ENCODE results near the gene TMEM178A. TPM values are rescaled to one million over a fixed set of nuclear protein-coding genes. Genes with fewer than 3 reads are reported as not detected.

The TMEM178A gene
- polyA plus RNA-seq, 2 of the 4 experiments (the other 2 are of a cell fraction): 0.13 to 0.87 TPM

- POLR2A ChIA-PET: no interaction called here
- Histone ChIP-seq H3K9me3 (no peaks in the 10 kb centered on the region), H3K4me2 (no peak overlapping the region), H3K4me3 (no peak overlapping the region), H3K27ac (no peak overlapping the region), H3K4me1 (no peaks in the 10 kb centered on the region)
- DNase-seq (ENCODE audit: low read depth in 1 of 2, low spot score in 1 of 2): peak in 1 of 2 experiments; percentile 18
- TF ChIP-seq NPAS2 (CRISPR knock-in tag; IDR thresholded peaks at IDR 0.05; ENCODE audit: borderline replicate concordance): no peak
- TF ChIP-seq JUNB (IDR thresholded peaks at IDR 0.05): no peak
- no peak for TF ChIP-seq FOXS1 (CRISPR knock-in tag; IDR thresholded peaks at IDR 0.05)
- TF ChIP-seq RFX5 (IDR thresholded peaks at IDR 0.05): no peak
- TF ChIP-seq KDM5A (IDR thresholded peaks at IDR 0.05): no peak
- TF ChIP-seq ESRRA (IDR thresholded peaks at IDR 0.05; ENCODE audit: borderline replicate concordance, low read length): no peak
- no peak for TF ChIP-seq EHF (CRISPR knock-in tag; IDR thresholded peaks at IDR 0.05)
- TF ChIP-seq TP53 (CRISPR knock-in tag; IDR thresholded peaks at IDR 0.05): no peak
- TF ChIP-seq, protein P1, sequence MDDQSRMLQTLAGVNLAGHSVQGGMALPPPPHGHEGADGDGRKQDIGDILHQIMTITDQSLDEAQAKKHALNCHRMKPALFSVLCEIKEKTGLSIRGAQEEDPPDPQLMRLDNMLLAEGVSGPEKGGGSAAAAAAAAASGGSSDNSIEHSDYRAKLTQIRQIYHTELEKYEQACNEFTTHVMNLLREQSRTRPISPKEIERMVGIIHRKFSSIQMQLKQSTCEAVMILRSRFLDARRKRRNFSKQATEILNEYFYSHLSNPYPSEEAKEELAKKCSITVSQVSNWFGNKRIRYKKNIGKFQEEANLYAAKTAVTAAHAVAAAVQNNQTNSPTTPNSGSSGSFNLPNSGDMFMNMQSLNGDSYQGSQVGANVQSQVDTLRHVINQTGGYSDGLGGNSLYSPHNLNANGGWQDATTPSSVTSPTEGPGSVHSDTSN (IDR thresholded peaks at IDR 0.05): no peak
- TF ChIP-seq RARB (CRISPR knock-in tag; IDR thresholded peaks at IDR 0.05): no peak
- no peak for TF ChIP-seq FOSL2 (IDR thresholded peaks at IDR 0.05)
- no peak for TF ChIP-seq FOSL2 (CRISPR knock-in tag; IDR thresholded peaks at IDR 0.05)
- no peak for TF ChIP-seq USF2 (IDR thresholded peaks at IDR 0.05)
- no peak for TF ChIP-seq EHMT2 (IDR thresholded peaks at IDR 0.05; ENCODE audit: low read depth)
- 40% methylated on average over 3 of the region's 3 CpGs for WGBS (ENCODE audit: missing lambda C conversion rate)
- FAIRE-seq: no peak
- CTCF ChIA-PET: interaction anchor here (1.2 kb wide), 1 partner anchor 10 kb away, joined by 3 read pairs; no protein-coding TSS in a partner anchor
- ATAC-seq: peak in 1 of 2 experiments; percentile 51; a peak in 3 of 6 replicates
Measured at GRCh38 chr2:39631718-39632117, 34.0 kb upstream of the TMEM178A start.

DNA sequence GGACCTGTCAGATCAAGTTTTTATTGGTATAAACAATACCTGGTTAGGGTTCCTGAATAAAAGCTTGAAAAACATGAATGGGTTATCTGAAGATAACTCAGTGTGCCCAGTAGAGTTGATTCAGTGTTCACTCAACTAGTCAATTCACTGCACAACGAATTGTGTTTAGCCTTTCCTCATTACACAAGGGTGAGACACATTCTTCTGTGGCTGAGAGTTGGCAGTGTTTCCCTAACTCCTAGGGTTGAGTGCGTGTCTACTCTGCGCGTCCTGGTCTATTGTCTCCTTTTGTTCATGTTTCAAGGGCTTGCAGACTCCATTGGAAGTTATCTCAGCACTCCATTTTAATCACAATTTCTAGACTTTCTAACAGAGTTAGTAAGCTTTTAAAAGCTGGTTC, 32.8 kb upstream of the TMEM178A start:
- ATAC-seq: no peak
- H3K9me3 ChIP-seq: no peaks in the 10 kb centered on the region
- no peaks in the 10 kb centered on the region for H3K4me1 ChIP-seq
- FAIRE-seq: no peak
- 62% methylated on average over 4 of the region's 4 CpGs for whole genome bisulfite sequencing (ENCODE audit: missing lambda C conversion rate)
- CTCF ChIA-PET: interaction anchor here (1.0 to 1.6 kb wide), 2 partner anchors 39 to 64 kb away, joined by 3 to 4 read pairs; no protein-coding TSS in a partner anchor
- H3K4me2 ChIP-seq: no peak overlapping the region
- no peak for DNase-seq (ENCODE audit: low read depth in 1 of 2, low spot score in 1 of 2)
- no peak for TF ChIP-seq CHD4 (IDR thresholded peaks at IDR 0.05; ENCODE audit: borderline replicate concordance)
- TF ChIP-seq, protein P2, sequence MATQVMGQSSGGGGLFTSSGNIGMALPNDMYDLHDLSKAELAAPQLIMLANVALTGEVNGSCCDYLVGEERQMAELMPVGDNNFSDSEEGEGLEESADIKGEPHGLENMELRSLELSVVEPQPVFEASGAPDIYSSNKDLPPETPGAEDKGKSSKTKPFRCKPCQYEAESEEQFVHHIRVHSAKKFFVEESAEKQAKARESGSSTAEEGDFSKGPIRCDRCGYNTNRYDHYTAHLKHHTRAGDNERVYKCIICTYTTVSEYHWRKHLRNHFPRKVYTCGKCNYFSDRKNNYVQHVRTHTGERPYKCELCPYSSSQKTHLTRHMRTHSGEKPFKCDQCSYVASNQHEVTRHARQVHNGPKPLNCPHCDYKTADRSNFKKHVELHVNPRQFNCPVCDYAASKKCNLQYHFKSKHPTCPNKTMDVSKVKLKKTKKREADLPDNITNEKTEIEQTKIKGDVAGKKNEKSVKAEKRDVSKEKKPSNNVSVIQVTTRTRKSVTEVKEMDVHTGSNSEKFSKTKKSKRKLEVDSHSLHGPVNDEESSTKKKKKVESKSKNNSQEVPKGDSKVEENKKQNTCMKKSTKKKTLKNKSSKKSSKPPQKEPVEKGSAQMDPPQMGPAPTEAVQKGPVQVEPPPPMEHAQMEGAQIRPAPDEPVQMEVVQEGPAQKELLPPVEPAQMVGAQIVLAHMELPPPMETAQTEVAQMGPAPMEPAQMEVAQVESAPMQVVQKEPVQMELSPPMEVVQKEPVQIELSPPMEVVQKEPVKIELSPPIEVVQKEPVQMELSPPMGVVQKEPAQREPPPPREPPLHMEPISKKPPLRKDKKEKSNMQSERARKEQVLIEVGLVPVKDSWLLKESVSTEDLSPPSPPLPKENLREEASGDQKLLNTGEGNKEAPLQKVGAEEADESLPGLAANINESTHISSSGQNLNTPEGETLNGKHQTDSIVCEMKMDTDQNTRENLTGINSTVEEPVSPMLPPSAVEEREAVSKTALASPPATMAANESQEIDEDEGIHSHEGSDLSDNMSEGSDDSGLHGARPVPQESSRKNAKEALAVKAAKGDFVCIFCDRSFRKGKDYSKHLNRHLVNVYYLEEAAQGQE (IDR thresholded peaks at IDR 0.05): no peak
- no peak for TF ChIP-seq MAFK (IDR thresholded peaks at IDR 0.05; ENCODE audit: partially characterized antibody)
- TF ChIP-seq, protein P3, sequence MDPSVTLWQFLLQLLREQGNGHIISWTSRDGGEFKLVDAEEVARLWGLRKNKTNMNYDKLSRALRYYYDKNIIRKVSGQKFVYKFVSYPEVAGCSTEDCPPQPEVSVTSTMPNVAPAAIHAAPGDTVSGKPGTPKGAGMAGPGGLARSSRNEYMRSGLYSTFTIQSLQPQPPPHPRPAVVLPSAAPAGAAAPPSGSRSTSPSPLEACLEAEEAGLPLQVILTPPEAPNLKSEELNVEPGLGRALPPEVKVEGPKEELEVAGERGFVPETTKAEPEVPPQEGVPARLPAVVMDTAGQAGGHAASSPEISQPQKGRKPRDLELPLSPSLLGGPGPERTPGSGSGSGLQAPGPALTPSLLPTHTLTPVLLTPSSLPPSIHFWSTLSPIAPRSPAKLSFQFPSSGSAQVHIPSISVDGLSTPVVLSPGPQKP (IDR thresholded peaks at IDR 0.05; ENCODE audit: low read depth, low read length): no peak
- TF ChIP-seq, protein P4, sequence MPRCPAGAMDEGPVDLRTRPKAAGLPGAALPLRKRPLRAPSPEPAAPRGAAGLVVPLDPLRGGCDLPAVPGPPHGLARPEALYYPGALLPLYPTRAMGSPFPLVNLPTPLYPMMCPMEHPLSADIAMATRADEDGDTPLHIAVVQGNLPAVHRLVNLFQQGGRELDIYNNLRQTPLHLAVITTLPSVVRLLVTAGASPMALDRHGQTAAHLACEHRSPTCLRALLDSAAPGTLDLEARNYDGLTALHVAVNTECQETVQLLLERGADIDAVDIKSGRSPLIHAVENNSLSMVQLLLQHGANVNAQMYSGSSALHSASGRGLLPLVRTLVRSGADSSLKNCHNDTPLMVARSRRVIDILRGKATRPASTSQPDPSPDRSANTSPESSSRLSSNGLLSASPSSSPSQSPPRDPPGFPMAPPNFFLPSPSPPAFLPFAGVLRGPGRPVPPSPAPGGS (IDR thresholded peaks at IDR 0.05): no peak
- TF ChIP-seq HOXB13 (CRISPR knock-in tag; IDR thresholded peaks at IDR 0.05; ENCODE audit: low read depth): no peak
- TF ChIP-seq GATA3 (IDR thresholded peaks at IDR 0.05; ENCODE audit: borderline replicate concordance): no peak
- no peak for TF ChIP-seq POLR2A (IDR thresholded peaks at IDR 0.05; ENCODE audit: low read length)
- TF ChIP-seq, protein P5, sequence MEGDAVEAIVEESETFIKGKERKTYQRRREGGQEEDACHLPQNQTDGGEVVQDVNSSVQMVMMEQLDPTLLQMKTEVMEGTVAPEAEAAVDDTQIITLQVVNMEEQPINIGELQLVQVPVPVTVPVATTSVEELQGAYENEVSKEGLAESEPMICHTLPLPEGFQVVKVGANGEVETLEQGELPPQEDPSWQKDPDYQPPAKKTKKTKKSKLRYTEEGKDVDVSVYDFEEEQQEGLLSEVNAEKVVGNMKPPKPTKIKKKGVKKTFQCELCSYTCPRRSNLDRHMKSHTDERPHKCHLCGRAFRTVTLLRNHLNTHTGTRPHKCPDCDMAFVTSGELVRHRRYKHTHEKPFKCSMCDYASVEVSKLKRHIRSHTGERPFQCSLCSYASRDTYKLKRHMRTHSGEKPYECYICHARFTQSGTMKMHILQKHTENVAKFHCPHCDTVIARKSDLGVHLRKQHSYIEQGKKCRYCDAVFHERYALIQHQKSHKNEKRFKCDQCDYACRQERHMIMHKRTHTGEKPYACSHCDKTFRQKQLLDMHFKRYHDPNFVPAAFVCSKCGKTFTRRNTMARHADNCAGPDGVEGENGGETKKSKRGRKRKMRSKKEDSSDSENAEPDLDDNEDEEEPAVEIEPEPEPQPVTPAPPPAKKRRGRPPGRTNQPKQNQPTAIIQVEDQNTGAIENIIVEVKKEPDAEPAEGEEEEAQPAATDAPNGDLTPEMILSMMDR (IDR thresholded peaks at IDR 0.05): no peak
- no peak for TF ChIP-seq RFX5 (IDR thresholded peaks at IDR 0.05)
- no peak for TF ChIP-seq JUNB (IDR thresholded peaks at IDR 0.05)
- TF ChIP-seq RARB (CRISPR knock-in tag; IDR thresholded peaks at IDR 0.05): no peak
- no peak for TF ChIP-seq RAD21 (conservative IDR thresholded peaks at IDR 0.05 in 1 of 2, IDR thresholded peaks at IDR 0.05 in 1 of 2)
- TF ChIP-seq EP300 (IDR thresholded peaks at IDR 0.05): no peak
- no peak for TF ChIP-seq E2F6 (IDR thresholded peaks at IDR 0.05; ENCODE audit: borderline replicate concordance, low read depth)
- no peak for TF ChIP-seq TFCP2L1 (CRISPR knock-in tag; IDR thresholded peaks at IDR 0.05)
- no peak for TF ChIP-seq FOSL2 (IDR thresholded peaks at IDR 0.05)
- TF ChIP-seq FOSL2 (CRISPR knock-in tag; IDR thresholded peaks at IDR 0.05): no peak
- TF ChIP-seq CBX2 (IDR thresholded peaks at IDR 0.05; ENCODE audit: borderline replicate concordance, low read depth): no peak
- H3K27ac ChIP-seq: no peak overlapping the region
- no peak overlapping the region for H3K4me3 ChIP-seq
- POLR2A ChIA-PET: no interaction called here
